HS-5 (cell line): ENCODE data around the gene GMPR2.

Source experiments
- DNase-seq: peaks from one replicate; pipeline ENCODE4 v3.0.0-alpha.2; 2012; ENCODE audit warnings: low read depth

GMPR2 gene

GRCh38 chr14:24252289-24253124, 19.8 kb downstream of the GMPR2 start:
- DNase-seq: no peak

GRCh38 chr14:24253936-24254335, 21.2 kb downstream of the GMPR2 start:
- DNase-seq: no peak

GRCh38 chr14:24254630-24255392, 22.1 kb downstream of the GMPR2 start:
- no peak for DNase-seq

GRCh38 chr14:24255438-24255837, 22.7 kb downstream of the GMPR2 start:
- DNase-seq: no peak

- DNase-seq: no peak
Observed at GRCh38 chr14:24255931-24256711, 23.4 kb downstream of the GMPR2 start.

DNA sequence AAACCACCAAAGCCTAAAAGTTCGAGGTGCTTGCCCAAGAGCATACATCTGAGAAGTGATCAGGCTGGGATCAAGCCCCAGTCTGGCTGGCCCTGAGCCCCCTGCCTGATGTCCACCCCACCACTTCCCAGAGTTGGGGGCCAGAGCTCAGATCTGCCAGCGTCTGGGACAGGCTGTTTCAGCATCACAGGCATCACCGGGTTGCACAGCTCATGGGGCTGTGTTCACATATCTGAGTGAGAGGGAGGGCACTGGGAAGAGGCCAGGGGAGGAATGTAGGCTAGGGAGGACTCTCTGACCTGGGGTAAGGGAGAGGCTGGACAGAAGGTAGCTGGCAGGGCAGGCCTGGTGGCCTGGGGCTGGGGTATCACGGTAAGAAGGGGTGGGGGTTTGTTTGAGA, 24.2 kb downstream of the GMPR2 start:
- DNase-seq: no peak

DNA sequence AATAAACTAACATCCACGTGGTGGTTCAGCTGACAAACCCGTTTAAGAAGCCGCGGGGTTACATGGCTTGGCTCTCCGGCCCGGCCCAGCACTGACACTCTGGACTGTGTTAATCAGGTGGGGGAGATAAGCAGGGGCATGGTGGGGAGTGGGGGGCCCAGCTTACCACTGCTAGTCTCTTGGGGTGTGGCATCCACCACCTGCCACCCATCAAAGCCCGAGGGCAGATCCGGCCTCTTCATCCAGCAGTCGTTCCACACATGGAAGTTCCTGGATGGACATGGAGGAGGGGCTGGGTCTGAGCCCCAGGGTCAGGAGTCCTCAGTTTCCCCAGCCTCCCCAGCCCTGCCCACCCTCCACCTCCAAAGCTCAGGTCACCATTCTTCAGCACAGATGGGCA, 25.4 kb downstream of the GMPR2 start:
- DNase-seq: no peak

GRCh38 chr14:24258548-24259265, 26.0 kb downstream of the GMPR2 start:
- DNase-seq: no peak

- DNase-seq: no peak
Observed at GRCh38 chr14:24259282-24260025, 26.7 kb downstream of the GMPR2 start.

DNA sequence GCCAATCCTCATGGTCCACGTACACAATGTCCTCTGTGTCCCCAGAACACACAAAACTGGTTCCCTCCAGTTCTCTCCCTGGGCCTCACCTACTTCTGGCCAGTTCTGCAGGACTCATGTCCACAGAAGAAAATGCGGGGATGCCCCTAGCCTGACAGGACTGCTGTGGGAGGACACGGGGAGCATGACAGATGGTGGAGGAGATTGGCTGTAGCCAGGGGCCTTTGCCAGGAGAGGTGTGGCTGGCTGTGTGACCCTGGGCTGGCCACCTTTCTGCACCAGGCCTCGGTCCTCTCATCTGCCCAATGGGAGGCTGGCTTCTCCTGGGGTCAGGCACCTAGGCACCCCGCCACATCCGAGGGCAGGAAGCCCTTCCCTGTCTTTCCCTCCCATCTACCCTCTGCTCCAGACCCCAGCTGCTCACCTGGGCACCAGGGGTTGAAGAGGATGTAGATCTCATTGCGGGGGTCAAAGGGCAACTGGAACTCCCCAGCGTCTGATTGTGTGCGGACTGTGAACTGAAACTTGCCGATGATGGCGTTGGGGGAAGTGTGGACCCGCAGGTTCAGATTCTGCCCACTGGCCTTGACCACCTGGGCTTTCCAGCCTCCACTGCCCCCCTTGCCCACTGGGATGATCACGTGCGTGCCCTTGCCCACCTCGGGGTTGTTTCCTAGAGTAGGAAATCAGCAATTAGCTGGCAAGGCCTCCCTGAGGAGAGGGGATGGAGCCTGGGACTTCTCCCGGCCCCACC, 27.5 kb downstream of the GMPR2 start:
- DNase-seq: no peak

DNA sequence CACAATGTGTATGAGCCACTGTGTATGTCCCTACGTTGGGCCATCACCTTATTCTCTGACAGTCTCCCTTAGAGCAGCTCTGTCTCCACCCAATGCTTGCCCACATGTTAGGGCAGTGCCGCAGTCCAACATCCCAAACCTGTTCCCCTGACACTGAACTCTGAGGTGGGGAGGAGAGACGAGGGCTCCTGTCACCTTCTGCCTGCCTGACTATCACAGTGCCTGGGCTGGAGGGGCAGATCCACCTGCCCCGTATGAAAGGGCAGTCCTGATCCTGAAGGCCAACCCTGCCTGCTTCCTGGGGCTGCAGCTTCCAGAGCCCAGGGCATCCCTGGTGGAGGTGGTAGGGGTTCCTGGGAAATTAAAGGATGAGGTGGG, 28.0 kb downstream of the GMPR2 start:
- DNase-seq: no peak

DNA sequence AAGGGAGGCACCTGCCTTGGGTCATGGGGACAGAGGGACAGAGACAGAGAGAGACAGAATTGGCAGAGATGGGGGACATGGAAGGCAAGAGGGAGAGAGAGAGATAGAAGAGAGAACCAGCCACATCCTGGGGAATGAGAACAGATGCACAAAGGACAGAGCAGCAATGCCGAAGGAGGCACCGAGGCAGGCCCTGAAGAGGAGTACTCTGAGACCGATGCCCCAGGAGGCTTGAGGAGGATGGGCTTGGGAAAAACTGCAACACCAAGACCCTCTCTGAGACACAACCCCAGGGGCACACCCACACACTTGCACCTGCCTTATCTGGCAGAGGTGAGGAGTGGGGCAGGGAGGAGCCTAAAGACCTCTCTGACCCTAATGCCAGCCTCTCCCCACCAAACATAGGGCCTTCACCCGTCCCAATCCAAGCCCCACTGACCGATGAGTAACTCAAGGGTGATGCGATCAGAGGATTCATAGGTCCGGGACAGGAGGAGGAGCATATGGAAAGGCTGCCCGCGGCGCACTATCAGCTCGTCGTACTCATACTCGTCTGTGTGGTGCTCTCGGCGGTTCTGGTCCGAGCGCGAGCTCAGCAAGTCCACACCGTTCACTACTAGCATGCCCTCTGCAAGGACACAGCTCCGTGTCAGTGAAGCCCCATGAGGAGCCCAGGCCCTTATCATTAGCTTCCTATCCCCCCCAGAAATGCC, 28.7 kb downstream of the GMPR2 start:
- no peak for DNase-seq

- DNase-seq: no peak
Observed at GRCh38 chr14:24261969-24262327, 29.2 kb downstream of the GMPR2 start.

GRCh38 chr14:24262821-24263733, 30.3 kb downstream of the GMPR2 start, which contains the start of gene TGM1:
Gene TGM1 (minus strand): TSS chr14:24263177. CDS start chr14:24262352, 825 bp downstream.
- DNase-seq: no peak

DNA sequence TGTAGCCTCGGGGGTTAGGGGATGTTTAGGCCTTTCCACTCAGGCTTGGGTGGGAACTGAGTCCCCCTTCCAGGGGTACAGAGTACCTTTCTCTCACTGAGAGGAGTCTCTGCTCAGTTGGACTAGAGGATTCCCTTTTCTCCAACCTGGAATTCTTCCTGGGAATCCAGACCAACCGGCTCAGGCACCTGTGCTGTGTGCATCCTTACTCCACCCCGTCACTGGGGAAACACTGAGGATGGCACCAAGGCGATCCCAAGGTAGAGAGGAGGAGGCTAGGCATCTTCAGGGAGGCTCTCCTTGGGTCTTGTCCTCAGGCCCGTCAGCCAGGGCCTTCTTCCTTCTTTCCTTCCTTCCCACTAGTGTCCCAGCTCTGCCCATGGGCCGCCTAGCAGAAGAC, 31.1 kb downstream of the GMPR2 start:
- DNase-seq: no peak

GRCh38 chr14:24264298-24264697, 31.6 kb downstream of the GMPR2 start:
- no peak for DNase-seq

GRCh38 chr14:24266344-24267244, 33.9 kb downstream of the GMPR2 start:
- DNase-seq: no peak

DNA sequence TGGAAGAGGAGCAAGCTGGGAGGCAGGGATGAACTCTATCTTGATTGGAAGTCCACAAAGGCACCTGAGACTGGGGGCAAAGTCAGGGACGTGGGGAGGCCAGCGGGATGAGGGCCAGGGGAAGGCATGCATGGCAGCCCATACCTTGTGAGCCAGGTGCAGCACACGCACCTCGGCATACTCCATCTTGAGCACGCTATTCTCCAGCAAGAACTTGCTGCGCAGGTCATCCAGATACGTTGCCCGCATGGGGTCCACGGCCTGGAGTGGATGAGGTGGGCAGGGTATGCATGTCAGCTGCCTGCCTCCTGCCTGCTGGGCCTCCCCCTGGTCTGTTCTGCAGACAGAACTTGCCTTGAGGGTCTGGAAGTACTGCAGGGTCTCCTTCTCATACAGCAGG, 34.8 kb downstream of the GMPR2 start:
- DNase-seq: no peak
